Measurements from ENCODE around the gene LAMC3.

Gene LAMC3

DNA sequence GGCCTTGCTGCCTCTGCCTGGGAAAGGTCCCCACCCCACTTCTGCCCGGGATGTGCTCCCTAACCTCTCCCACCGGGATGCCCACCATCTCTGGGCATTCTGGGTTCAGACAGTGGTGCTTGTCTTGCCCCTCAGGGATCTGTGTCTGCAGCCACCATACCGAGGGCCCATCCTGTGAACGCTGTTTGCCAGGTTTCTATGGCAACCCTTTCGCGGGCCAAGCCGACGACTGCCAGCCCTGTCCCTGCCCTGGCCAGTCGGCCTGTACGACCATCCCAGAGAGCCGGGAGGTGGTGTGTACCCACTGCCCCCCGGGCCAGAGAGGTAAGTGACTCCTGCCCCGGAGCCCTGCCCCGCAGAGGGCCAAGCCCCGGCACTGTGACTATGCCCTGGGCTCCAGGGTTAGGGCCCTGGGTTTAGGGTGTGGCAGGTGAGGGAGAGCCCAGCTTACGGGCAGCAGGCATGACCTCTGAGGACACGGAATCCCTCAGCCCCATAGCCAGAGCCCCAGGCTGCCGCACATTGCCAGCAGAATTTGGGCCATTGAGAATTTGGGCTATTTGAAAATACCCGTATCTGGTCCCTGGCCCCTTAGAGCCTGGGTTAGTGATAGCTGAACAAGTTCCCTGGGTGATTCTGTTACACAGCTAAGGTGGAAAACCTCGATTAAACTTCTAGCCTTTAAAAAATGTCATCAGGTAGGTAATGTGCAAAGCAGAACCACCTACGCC is 52.1 kb downstream of the LAMC3 start:
- Histone ChIP-seq H3K27me3 (ENCODE audit: control insufficient read depth, insufficient read depth, low read length) (no peaks in the 10 kb centered on the region), H3K27ac (ENCODE audit: low read depth, low read length) (no peak overlapping the region), H3K4me1 (ENCODE audit: control insufficient read depth, insufficient read depth, low read length) (no peaks in the 10 kb centered on the region), H3K9ac (ENCODE audit: low read length) (no peak overlapping the region), H3K36me3 (ENCODE audit: control insufficient read depth, insufficient read depth, low read length) (no peaks in the 10 kb centered on the region), H3K4me3 (ENCODE audit: low read length) (no peak overlapping the region)

DNA sequence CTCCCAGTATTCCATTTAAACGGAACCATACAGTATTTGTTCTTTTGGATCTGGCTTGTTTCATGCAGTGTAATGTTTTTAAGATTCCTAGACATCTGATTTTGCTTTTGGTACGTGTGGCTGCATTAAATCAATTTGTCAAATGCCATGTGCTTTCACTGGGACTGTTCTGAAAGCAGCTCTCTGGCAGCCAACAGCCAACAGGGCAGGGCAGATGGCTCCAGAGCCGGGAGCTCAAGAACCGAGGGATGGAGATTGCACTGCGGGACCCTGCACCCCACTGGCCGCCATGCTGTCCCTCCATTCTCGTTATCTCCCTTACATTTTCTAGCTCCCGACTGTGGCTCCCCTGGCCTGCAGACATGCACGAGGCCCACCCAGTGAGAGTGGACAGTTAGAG is 54.0 kb downstream of the LAMC3 start:
- Histone ChIP-seq H3K36me3 (ENCODE audit: control insufficient read depth, insufficient read depth, low read length) (no peaks in the 10 kb centered on the region), H3K27ac (ENCODE audit: low read depth, low read length) (no peak overlapping the region), H3K27me3 (ENCODE audit: control insufficient read depth, insufficient read depth, low read length) (no peaks in the 10 kb centered on the region)

DNA sequence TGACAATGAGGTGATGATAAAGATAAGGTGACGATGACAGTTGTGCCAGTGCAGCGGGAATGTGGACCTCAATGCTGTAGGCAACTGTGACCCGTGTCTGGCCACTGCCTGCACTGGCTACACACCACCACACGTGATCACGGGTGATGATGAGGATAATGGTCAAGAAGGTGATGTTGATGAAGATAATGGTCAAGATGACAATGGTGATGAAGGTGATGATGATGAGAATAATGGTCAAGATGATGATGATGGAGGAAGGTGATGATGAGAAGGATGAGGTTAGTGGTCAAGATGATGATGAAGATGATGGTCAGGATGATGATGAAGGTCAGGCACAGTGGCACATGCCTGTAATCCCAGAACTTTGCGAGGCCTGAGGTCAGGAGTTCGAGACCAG is 56.6 kb downstream of the LAMC3 start:
- no peak overlapping the region for H3K4me3 ChIP-seq (ENCODE audit: low read length)
- H3K36me3 ChIP-seq (ENCODE audit: control insufficient read depth, insufficient read depth, low read length): no peaks in the 10 kb centered on the region
- H3K27me3 ChIP-seq (ENCODE audit: control insufficient read depth, insufficient read depth, low read length): no peaks in the 10 kb centered on the region
- H3K9ac ChIP-seq (ENCODE audit: low read length): no peak overlapping the region
- H3K27ac ChIP-seq (ENCODE audit: low read depth, low read length): no peak overlapping the region
- H3K4me1 ChIP-seq (ENCODE audit: control insufficient read depth, insufficient read depth, low read length): no peaks in the 10 kb centered on the region

More for the DNA sequence above, 54.0 kb downstream of the LAMC3 start:
- no peak overlapping the region for H3K9ac ChIP-seq (ENCODE audit: low read length)
- H3K4me3 ChIP-seq (ENCODE audit: low read length): no peak overlapping the region
- no peaks in the 10 kb centered on the region for H3K4me1 ChIP-seq (ENCODE audit: control insufficient read depth, insufficient read depth, low read length)

DNA sequence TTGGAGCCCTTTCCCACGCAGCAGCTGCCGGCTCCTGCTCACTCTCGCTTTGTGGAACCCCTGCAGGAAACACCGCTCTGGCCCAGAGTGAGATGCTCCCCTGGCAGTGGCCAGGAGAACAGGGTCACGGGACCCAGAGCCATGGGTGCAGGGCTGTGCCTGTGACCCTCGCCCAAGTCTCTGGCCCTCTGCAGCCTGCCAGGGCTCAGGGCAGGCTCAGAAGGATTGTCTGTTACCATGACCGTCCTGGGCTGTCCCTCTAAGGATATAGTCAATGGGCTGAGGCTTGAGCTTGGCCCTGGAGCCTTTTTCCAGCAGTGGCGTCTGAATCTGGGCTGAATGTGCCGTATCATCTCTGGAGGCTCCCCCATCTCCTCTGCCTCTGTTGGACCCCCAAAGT is 58.7 kb downstream of the LAMC3 start:
- Histone ChIP-seq H3K4me1 (ENCODE audit: control insufficient read depth, insufficient read depth, low read length) (no peaks in the 10 kb centered on the region), H3K9ac (ENCODE audit: low read length) (no peak overlapping the region), H3K4me3 (ENCODE audit: low read length) (no peak overlapping the region), H3K27ac (ENCODE audit: low read depth, low read length) (no peak overlapping the region), H3K27me3 (ENCODE audit: control insufficient read depth, insufficient read depth, low read length) (no peaks in the 10 kb centered on the region), H3K36me3 (ENCODE audit: control insufficient read depth, insufficient read depth, low read length) (no peaks in the 10 kb centered on the region)

DNA sequence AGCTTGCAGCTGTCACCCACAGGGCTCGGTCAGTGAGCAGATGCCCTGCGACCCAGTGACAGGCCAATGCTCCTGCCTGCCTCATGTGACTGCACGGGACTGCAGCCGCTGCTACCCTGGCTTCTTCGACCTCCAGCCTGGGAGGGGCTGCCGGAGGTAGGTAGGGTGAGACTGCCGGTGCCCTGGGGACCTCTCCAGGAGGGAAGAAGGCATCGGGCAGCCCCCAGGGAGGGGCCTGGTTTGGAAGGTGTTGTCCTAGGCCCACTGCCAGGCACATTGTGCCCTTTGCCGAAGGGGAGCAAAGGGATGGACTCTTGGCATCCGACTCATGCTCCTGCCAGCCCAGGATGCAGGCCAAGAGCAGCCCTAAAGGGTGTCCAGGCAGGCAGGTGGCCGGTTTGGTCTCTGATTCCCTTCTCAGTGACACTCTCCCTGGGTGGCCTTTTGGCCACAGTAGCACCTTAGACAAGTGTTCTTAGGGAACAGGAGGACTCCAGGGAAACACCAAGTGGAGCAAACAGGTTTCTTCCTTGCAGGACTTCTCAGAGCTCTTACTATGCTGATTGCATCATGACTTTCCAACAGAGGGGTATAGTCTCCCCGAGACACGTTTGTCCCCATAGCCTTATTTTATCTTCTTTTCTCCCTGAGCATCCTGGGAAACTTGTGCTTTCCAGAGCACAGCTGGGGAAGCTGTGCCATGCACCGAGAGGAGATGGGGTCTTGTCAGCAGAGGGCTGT is 59.3 kb downstream of the LAMC3 start:
- Histone ChIP-seq H3K4me3 (ENCODE audit: low read length) (no peak overlapping the region), H3K36me3 (ENCODE audit: control insufficient read depth, insufficient read depth, low read length) (no peaks in the 10 kb centered on the region), H3K27ac (ENCODE audit: low read depth, low read length) (no peak overlapping the region), H3K9ac (ENCODE audit: low read length) (no peak overlapping the region), H3K4me1 (ENCODE audit: control insufficient read depth, insufficient read depth, low read length) (no peaks in the 10 kb centered on the region), H3K27me3 (ENCODE audit: control insufficient read depth, insufficient read depth, low read length) (no peaks in the 10 kb centered on the region)

DNA sequence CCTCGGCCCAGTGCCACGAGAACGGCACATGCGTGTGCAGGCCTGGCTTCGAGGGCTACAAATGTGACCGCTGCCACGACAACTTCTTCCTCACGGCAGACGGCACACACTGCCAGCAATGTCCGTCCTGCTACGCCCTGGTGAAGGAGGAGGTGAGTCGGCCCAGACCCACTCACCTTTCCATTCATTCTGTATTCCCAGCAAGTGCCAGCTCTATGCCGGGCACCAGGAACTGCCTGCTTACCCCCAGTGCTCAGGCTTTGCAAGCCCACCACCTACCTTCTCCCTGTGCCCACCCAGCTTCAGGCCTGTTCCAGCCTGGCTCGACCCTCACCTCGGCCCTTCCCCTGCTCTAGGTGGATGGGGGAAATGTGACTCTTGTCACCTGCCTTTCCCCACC is 60.7 kb downstream of the LAMC3 start:
- Histone ChIP-seq H3K27me3 (ENCODE audit: control insufficient read depth, insufficient read depth, low read length) (no peaks in the 10 kb centered on the region), H3K4me1 (ENCODE audit: control insufficient read depth, insufficient read depth, low read length) (no peaks in the 10 kb centered on the region), H3K27ac (ENCODE audit: low read depth, low read length) (no peak overlapping the region), H3K9ac (ENCODE audit: low read length) (no peak overlapping the region), H3K36me3 (ENCODE audit: control insufficient read depth, insufficient read depth, low read length) (no peaks in the 10 kb centered on the region), H3K4me3 (ENCODE audit: low read length) (no peak overlapping the region)

DNA sequence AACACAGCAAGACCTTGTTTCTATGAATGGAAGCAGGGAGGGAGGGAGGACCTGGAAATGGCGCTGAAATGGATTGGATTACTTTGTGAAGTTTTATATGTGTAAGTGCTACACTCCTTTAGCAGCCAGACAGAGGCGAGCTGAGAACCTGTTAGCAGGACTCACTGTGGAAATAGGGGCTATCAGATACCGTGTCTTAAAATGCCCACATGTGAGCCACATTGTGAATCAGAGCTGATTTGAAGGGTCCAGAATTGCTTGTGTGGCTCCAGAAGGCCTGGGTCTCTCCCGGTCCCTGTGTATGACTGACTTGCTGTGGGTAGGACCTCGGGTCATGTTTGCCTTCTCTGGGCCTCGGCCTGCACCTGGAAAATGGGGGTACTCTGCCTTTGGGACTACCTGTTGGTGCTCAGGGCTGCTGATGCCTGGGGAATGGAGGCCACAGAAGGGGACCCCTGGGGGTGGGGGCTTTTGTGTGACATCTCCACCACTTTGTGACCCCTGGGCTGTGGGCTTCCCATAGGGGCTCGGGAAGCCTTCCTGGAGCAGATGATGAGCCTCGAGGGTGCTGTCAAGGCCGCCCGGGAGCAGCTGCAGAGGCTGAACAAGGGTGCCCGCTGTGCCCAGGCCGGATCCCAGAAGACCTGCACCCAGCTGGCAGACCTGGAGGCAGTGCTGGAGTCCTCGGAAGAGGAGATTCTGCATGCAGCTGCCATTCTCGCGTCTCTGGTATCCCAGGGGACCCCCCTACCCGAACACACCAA is 63.3 kb downstream of the LAMC3 start:
- Histone ChIP-seq H3K9ac (ENCODE audit: low read length) (no peak overlapping the region), H3K4me3 (ENCODE audit: low read length) (no peak overlapping the region), H3K27ac (ENCODE audit: low read depth, low read length) (no peak overlapping the region), H3K4me1 (ENCODE audit: control insufficient read depth, insufficient read depth, low read length) (no peaks in the 10 kb centered on the region), H3K36me3 (ENCODE audit: control insufficient read depth, insufficient read depth, low read length) (no peaks in the 10 kb centered on the region), H3K27me3 (ENCODE audit: control insufficient read depth, insufficient read depth, low read length) (no peaks in the 10 kb centered on the region)

DNA sequence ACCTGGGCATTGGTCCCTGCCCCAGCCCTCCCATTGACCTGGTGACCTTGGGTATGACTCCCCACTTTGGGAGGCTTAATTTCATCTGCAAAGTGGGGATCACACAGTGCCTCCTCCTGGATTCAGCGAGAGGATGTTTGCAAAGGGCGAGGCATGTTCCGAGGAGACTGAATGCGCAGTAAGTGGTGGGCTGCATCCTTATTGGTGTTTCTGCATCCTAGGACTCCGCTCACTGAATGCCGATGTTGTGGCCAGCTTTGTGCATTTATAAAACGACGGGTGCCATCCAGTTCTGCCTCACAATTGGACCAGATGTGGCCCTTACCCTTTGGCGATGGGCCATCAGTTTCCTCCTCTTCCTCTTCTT is 63.9 kb downstream of the LAMC3 start:
- H3K36me3 ChIP-seq (ENCODE audit: control insufficient read depth, insufficient read depth, low read length): no peaks in the 10 kb centered on the region
- H3K27ac ChIP-seq (ENCODE audit: low read depth, low read length): no peak overlapping the region
- H3K4me3 ChIP-seq (ENCODE audit: low read length): no peak overlapping the region
- H3K27me3 ChIP-seq (ENCODE audit: control insufficient read depth, insufficient read depth, low read length): no peaks in the 10 kb centered on the region
- H3K4me1 ChIP-seq (ENCODE audit: control insufficient read depth, insufficient read depth, low read length): no peaks in the 10 kb centered on the region
- H3K9ac ChIP-seq (ENCODE audit: low read length): no peak overlapping the region

DNA sequence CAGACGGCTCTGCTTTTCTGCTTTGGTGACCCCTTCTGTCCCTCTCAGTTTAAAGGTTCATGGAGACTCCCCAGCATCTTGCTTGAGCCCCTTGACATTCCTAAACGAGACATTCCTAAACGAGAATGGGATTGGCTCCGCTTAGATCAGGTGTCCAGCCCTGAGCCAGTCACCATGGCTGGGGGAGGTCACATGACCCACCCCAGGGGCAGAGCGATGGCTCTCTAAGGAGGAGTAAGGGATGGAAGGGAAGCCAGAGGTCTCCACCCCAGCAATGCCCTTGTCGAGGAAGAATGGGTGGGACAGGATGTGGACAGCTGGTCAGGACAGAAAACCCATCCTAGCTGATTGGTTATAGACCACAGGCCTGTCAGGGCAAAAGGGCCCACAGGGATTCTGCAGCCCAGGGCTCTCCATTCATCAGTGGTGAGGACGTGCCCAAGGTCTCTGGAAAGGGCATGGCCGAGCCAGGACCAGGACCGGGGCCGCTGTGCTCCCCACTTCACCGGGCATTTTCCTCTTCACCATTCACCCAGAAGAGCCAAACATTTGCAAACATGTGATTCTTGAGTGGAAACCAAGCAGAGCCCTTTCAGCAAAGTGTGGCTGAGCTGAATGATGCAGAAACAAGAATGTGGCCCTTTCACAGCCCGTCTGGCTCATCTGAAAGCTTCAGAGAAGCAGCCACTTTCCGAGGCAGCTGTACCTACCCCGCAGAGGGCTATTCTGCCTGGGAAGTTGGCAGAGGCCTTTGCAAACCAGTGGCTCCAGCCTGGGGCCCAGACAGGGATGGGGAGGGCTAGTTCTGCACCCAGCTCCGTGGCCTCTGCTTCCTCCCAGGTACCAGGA is 67.6 kb downstream of the LAMC3 start:
- Histone ChIP-seq H3K27me3 (ENCODE audit: control insufficient read depth, insufficient read depth, low read length) (no peaks in the 10 kb centered on the region), H3K4me1 (ENCODE audit: control insufficient read depth, insufficient read depth, low read length) (no peaks in the 10 kb centered on the region), H3K36me3 (ENCODE audit: control insufficient read depth, insufficient read depth, low read length) (no peaks in the 10 kb centered on the region), H3K27ac (ENCODE audit: low read depth, low read length) (no peak overlapping the region), H3K4me3 (ENCODE audit: low read length) (no peak overlapping the region), H3K9ac (ENCODE audit: low read length) (no peak overlapping the region)

DNA sequence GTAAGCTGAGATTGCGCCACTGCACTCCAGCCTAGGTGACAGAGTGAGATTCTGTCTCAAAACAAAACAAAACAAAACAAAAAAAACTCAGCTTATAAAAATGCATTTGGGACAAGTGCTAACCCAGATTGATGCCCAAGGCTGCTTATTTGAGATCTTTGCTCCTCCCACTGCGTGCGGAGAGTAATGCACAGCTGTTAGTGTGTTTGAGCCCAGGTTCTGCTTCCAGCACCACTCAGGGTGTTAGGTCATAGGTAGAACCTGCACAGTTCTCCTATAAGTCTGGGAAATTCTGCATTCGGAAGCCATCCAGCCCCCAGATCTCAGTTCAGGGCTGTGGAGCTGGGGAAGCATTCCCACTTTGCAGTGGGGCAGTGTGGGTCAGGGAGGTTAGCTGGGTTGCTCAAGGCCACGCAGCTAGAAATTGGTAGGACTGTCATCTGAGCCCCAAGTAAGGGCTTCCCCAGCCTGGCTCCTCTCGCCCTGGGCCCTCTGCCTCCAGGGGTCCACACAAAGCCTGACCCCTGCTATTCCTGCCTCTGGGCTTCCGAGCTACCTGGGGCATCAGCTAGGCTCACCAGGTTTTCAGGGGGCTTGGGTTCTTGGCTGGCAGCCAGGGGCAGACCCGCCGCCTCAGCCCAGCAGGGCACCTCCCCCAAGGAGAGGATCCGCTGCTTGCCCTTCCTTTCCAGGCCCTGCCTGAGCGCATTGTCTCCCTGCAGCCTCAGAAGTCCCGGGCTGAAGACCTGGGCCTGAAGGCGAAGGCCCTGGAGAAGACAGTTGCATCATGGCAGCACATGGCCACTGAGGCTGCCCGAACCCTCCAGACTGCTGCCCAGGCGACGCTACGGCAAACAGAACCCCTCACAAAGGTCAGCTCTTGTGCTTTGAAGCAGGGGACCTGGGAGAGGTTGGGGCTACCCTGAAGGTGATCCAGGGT is 69.7 kb downstream of the LAMC3 start:
- Histone ChIP-seq H3K27ac (ENCODE audit: low read depth, low read length) (no peak overlapping the region), H3K4me3 (ENCODE audit: low read length) (no peak overlapping the region), H3K4me1 (ENCODE audit: control insufficient read depth, insufficient read depth, low read length) (no peaks in the 10 kb centered on the region)

DNA sequence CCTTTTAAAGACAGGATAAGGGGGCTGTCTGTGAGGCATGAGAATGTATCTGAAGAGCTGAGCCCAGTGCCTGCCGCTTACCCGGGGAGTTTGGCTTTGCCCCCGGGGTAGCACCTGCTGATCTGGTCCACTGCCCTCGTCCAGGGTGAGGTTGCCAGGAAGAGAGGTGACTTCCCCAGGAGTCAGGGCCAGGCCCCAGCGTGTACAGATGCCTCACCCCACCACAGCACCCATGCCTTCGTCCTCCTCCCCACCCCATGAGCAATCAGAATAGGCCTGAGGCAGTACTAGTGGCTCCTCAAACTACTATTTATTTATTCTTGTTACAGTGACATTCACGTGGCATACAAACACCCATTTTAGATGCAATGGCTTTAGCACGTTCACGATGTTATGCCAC is 71.6 kb downstream of the LAMC3 start:
- no peak overlapping the region for H3K4me3 ChIP-seq (ENCODE audit: low read length)
- no peak overlapping the region for H3K9ac ChIP-seq (ENCODE audit: low read length)
- H3K27ac ChIP-seq (ENCODE audit: low read depth, low read length): no peak overlapping the region
- H3K27me3 ChIP-seq (ENCODE audit: control insufficient read depth, insufficient read depth, low read length): no peaks in the 10 kb centered on the region
- H3K4me1 ChIP-seq (ENCODE audit: control insufficient read depth, insufficient read depth, low read length): no peaks in the 10 kb centered on the region
- H3K36me3 ChIP-seq (ENCODE audit: control insufficient read depth, insufficient read depth, low read length): no peaks in the 10 kb centered on the region

More for the DNA sequence above, 69.7 kb downstream of the LAMC3 start:
- no peaks in the 10 kb centered on the region for H3K27me3 ChIP-seq (ENCODE audit: control insufficient read depth, insufficient read depth, low read length)
- H3K9ac ChIP-seq (ENCODE audit: low read length): no peak overlapping the region
- H3K36me3 ChIP-seq (ENCODE audit: control insufficient read depth, insufficient read depth, low read length): no peaks in the 10 kb centered on the region
